T47D (cell line): ENCODE results near the gene CDK11A.
"Not testable (repeated sequence)": the region's sequence is repeated elsewhere in the genome, so short reads cannot be mapped to it uniquely, and the experiment has no call there.

Source experiments
- DNase-seq, 2 experiments: peaks; one replicate each; pipeline versions ENCODE4 v3.0.0 to v3.0.0-alpha.2; 2011 to 2012; ENCODE audit warnings: low read depth in 1 of 2, low spot score in 1 of 2
- JUND ChIP-seq: IDR thresholded peaks from 2 replicates; pipeline ENCODE4 v1.6.1; 2012; ENCODE audit warnings: low read depth
- in situ Hi-C: cut with HindIII; loops from 2 replicates; pipeline ENCODE4 v1.10.0; 2016; ENCODE audit warnings: low sequenced_read_pairs, low pct_unique_long_range_greater_than_20kb

Gene CDK11A

GRCh38 chr1:1752190-1752589, 28.0 kb upstream of the CDK11A start:
- no peak for DNase-seq
- in situ Hi-C loops: no loop called here
- TF ChIP-seq JUND: no peak

- in situ Hi-C loops, DNase-seq: not testable (repeated sequence)
These were observed 25.8 kb upstream of the CDK11A start for GRCh38 chr1:1749941-1750340.

GRCh38 chr1:1748686-1749321, 24.6 kb upstream of the CDK11A start:
- DNase-seq: no peak
- no peak for TF ChIP-seq JUND
- in situ Hi-C loops: no loop called here

- DNase-seq, in situ Hi-C loops: not testable (repeated sequence)
These were observed 22.4 kb upstream of the CDK11A start for GRCh38 chr1:1746566-1746909.

GRCh38 chr1:1745651-1746565, 21.8 kb upstream of the CDK11A start:
- in situ Hi-C loops: not testable (repeated sequence)
- peak; percentile 37; the same call in 1 of the 2 replicates for TF ChIP-seq JUND
- DNase-seq: peak in 1 of 2 experiments; percentile 83

GRCh38 chr1:1742529-1742928, 18.4 kb upstream of the CDK11A start:
- in situ Hi-C loops, DNase-seq: not testable (repeated sequence)

- DNase-seq, in situ Hi-C loops: not testable (repeated sequence)
These were observed 16.9 kb upstream of the CDK11A start for GRCh38 chr1:1741013-1741412.

GRCh38 chr1:1738799-1739337, 14.7 kb upstream of the CDK11A start:
- DNase-seq, in situ Hi-C loops: not testable (repeated sequence)

GRCh38 chr1:1737675-1738590, 13.8 kb upstream of the CDK11A start:
- in situ Hi-C loops, DNase-seq: not testable (repeated sequence)

GRCh38 chr1:1732381-1732780, 8.2 kb upstream of the CDK11A start:
- in situ Hi-C loops: no loop called here
- TF ChIP-seq JUND: no peak
- DNase-seq: no peak

- TF ChIP-seq JUND: no peak
- no peak for DNase-seq
- in situ Hi-C loops: no loop called here
These were observed 6.7 kb upstream of the CDK11A start for GRCh38 chr1:1730870-1731269.

GRCh38 chr1:1730230-1730629, 6.1 kb upstream of the CDK11A start:
- DNase-seq, in situ Hi-C loops: not testable (repeated sequence)

GRCh38 chr1:1729116-1729816, 5.1 kb upstream of the CDK11A start:
- in situ Hi-C loops, DNase-seq: not testable (repeated sequence)

- DNase-seq, in situ Hi-C loops: not testable (repeated sequence)
These were observed 4.3 kb upstream of the CDK11A start for GRCh38 chr1:1728308-1729005.

GRCh38 chr1:1727131-1727651, 3.0 kb upstream of the CDK11A start:
- in situ Hi-C loops, DNase-seq: not testable (repeated sequence)

GRCh38 chr1:1726088-1726487, 1.9 kb upstream of the CDK11A start:
- DNase-seq, in situ Hi-C loops: not testable (repeated sequence)
